ENCODE data around the gene C1QTNF8.

The C1QTNF8 gene

DNA sequence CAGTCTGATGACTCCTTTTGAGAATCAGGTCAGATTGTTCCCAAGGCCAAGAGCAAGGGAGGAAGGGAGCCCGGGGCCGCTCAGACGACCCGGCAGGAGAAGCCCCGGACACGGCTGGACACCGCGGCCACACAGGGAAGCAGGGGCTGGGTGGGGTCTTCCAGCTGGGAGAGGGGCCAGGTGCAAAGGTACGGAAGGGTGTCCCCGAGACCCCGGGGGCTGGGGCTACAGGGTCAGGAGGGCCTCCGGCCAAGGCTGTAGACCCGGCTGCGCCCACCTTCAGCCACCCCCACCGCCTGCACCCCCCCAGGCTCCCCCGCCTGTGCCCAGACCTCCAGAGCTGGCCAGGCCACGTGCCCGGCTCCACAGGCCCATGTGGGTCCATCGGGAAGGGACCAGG is 21.9 kb upstream of the C1QTNF8 start (continued):
- TF ChIP-seq, protein P1, sequence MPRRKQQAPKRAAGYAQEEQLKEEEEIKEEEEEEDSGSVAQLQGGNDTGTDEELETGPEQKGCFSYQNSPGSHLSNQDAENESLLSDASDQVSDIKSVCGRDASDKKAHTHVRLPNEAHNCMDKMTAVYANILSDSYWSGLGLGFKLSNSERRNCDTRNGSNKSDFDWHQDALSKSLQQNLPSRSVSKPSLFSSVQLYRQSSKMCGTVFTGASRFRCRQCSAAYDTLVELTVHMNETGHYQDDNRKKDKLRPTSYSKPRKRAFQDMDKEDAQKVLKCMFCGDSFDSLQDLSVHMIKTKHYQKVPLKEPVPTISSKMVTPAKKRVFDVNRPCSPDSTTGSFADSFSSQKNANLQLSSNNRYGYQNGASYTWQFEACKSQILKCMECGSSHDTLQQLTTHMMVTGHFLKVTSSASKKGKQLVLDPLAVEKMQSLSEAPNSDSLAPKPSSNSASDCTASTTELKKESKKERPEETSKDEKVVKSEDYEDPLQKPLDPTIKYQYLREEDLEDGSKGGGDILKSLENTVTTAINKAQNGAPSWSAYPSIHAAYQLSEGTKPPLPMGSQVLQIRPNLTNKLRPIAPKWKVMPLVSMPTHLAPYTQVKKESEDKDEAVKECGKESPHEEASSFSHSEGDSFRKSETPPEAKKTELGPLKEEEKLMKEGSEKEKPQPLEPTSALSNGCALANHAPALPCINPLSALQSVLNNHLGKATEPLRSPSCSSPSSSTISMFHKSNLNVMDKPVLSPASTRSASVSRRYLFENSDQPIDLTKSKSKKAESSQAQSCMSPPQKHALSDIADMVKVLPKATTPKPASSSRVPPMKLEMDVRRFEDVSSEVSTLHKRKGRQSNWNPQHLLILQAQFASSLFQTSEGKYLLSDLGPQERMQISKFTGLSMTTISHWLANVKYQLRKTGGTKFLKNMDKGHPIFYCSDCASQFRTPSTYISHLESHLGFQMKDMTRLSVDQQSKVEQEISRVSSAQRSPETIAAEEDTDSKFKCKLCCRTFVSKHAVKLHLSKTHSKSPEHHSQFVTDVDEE (CRISPR knock-in tag; IDR thresholded peaks at IDR 0.05) = no peak

GRCh38 chr16:1117176-1117900 is 21.3 kb upstream of the C1QTNF8 start:
- no peak for ATAC-seq
- TF ChIP-seq PPARA (CRISPR knock-in tag; IDR thresholded peaks at IDR 0.05; ENCODE audit: borderline replicate concordance) (no peak), RARB (CRISPR knock-in tag; IDR thresholded peaks at IDR 0.05) (no peak), ARNTL (CRISPR knock-in tag; IDR thresholded peaks at IDR 0.05; ENCODE audit: borderline replicate concordance, low read depth) (no peak), POU6F1 (CRISPR knock-in tag; IDR thresholded peaks at IDR 0.05; ENCODE audit: borderline replicate concordance, low read depth) (no peak)

GRCh38 chr16:1116693-1117077 is 20.6 kb upstream of the C1QTNF8 start:
- TF ChIP-seq ARNTL (CRISPR knock-in tag; IDR thresholded peaks at IDR 0.05; ENCODE audit: borderline replicate concordance, low read depth) (no peak), GLIS3 (CRISPR knock-in tag; IDR thresholded peaks at IDR 0.05) (no peak), RARB (CRISPR knock-in tag; IDR thresholded peaks at IDR 0.05) (no peak), ZC3H10 (CRISPR knock-in tag; IDR thresholded peaks at IDR 0.05) (no peak), CSRNP3 (CRISPR knock-in tag; IDR thresholded peaks at IDR 0.05) (no peak), POU6F1 (CRISPR knock-in tag; IDR thresholded peaks at IDR 0.05; ENCODE audit: borderline replicate concordance, low read depth) (no peak), SNAI2 (CRISPR knock-in tag; IDR thresholded peaks at IDR 0.05) (no peak), ZFP3 (CRISPR knock-in tag; IDR thresholded peaks at IDR 0.05) (no peak), ESRRG (CRISPR knock-in tag; IDR thresholded peaks at IDR 0.05) (no peak), CSDC2 (CRISPR knock-in tag; IDR thresholded peaks at IDR 0.05) (no peak), BACH2 (CRISPR knock-in tag; IDR thresholded peaks at IDR 0.05; ENCODE audit: borderline replicate concordance) (no peak), TCF4 (CRISPR knock-in tag; IDR thresholded peaks at IDR 0.05; ENCODE audit: borderline replicate concordance) (no peak), TOX (CRISPR knock-in tag; IDR thresholded peaks at IDR 0.05; ENCODE audit: borderline replicate concordance) (no peak), OSR1 (CRISPR knock-in tag; IDR thresholded peaks at IDR 0.05) (no peak)
- TF ChIP-seq, protein P2, sequence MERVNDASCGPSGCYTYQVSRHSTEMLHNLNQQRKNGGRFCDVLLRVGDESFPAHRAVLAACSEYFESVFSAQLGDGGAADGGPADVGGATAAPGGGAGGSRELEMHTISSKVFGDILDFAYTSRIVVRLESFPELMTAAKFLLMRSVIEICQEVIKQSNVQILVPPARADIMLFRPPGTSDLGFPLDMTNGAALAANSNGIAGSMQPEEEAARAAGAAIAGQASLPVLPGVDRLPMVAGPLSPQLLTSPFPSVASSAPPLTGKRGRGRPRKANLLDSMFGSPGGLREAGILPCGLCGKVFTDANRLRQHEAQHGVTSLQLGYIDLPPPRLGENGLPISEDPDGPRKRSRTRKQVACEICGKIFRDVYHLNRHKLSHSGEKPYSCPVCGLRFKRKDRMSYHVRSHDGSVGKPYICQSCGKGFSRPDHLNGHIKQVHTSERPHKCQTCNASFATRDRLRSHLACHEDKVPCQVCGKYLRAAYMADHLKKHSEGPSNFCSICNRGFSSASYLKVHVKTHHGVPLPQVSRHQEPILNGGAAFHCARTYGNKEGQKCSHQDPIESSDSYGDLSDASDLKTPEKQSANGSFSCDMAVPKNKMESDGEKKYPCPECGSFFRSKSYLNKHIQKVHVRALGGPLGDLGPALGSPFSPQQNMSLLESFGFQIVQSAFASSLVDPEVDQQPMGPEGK (CRISPR knock-in tag; IDR thresholded peaks at IDR 0.05; ENCODE audit: borderline replicate concordance) = no peak
- TF ChIP-seq, protein P1 (CRISPR knock-in tag; IDR thresholded peaks at IDR 0.05) = no peak
- ATAC-seq = no peak; the same call in 2 of the 3 replicates

Measured in SK-N-SH treated with all-trans-retinoic acid at 6 μM for 48 hours (cell line).